Activated CD4-positive, alpha-beta T cell treated with anti-CD3 and anti-CD28 coated beads, Interleukin-2, amount 50 U/mL, for 16 hours (primary cell): ENCODE data around the gene TCF15.
"Not testable (repeated sequence)": the region's sequence is repeated elsewhere in the genome, so short reads cannot be mapped to it uniquely, and the experiment has no call there.

ENCODE experiments used
- DNase-seq: peaks from one replicate; pipeline ENCODE4 v3.0.0-alpha.2; 2020

Gene TCF15

DNA sequence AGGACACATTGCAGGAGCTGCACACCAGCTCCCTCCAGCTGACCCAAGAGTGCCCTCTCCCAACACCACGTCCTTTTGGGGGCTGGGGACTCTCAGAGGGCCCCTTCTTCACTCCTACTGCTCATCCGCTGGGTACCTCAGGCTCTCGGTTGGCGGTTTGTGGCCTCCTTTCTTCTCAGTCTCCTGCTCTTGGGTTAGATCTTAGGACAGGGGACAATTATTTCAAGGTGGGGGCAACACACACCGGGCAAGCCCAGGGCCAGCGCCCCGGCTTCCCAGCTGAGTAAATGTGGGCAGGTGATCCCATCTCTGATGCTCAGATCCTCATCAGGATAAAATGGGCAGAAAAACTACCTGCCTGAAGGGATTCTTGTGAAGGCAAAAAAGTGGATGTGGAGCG, 1.1 kb downstream of the TCF15 start:
- no peak for DNase-seq

DNA sequence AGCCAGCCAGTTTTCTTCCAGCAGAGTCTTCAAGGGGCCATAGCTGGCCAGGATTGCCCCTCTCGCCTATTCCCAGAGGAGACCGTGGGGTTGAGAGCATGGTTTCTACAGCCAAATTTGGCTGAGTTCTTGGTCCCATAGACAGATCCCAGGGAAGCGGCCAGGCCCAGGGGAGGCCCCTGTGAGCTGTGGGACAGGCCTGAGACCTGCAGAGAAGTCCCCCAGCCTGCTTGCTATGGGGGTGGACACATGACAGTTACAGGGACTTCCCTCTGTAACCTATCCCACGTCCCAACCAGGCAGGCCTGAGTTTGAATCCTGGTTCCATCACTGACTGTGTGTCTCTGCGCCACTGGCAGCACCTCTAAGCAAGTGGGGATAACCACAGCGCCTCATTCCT, 2.6 kb downstream of the TCF15 start:
- no peak for DNase-seq

DNA sequence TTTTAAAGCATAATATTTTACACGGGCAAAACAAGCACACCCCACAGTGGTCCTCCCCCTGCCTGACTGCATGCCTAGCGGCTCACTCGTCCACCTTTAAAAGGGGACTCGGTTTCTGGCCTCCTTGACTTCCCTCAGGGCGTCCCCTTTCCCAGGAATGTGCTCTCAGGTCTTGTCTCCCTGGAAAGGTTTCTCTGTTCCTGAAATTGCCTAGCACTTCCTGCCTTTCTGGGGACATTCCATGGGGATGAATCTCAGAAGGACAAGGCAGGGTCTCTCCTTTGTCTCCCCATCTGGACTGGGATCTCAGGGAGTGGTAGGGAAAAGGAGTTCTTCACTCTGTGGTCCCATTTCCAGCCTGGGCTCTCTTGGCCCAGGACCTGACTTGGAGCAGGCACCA, 4.9 kb downstream of the TCF15 start:
- no peak for DNase-seq

DNA sequence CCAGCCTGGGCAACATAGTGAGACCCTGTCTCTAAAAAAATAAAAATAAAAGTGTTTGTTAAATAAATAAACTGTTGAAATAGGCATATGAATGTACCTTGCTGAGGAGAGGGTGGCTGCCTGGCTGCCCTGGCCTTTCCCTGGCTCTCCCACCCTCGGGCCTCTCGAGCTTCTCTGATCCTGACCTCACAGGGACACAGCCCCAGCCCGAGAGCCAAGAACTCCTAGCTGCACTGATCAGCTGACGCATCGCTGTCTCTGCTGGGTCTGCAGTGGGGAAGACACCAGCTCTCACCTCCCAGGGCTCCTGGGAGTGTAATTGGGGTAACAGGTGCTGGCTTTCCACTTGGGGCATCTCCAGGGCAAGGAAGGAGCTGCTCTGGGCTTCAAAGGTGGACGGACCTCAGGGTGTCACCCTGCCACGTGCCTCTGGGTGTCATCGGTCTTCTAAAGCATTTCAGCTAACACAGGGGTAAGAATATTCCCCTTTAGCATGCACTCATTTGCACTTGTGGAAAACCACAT, 6.9 kb downstream of the TCF15 start:
- DNase-seq, result no peak

DNA sequence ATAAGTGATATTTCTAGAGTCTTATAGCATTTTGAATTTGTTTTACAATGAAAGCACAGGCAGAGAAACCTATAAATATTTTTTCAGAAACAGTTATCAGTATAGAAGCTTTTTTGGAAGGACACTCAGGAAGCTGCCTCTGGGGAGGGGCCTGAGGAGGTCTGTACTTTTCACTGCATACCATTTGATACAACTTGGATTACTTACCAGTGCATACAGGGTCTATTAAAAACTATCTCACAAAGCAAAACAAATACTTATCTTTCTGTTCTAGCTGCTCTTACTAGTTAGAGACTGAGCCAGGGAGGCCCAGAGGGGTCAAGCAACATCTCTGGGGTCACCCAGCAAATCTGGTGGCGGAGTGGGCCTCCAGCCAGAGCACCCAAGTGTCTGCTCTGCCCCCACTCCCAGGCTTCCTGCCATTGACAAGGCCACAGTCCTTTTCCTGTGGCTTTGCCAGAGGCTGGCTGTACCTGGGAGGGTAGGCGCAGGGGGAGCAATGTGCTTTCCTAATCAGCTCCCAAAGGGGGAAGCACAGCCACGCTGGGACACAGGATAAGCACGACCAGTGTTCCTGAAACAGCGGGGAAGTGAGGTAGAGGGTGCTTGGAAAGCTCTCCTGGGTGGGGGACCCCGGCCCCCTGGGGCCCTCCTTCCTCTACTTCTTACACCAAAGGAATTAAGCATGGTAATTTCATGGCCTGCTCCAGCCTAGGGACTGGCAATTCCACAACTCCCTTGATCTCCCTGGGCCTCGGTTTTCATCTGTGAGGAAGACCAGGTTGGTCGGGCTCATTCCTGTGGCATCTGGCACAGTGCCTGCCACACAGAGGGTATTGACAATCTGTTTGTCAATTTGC, 7.8 kb downstream of the TCF15 start:
- DNase-seq, result no peak

DNA sequence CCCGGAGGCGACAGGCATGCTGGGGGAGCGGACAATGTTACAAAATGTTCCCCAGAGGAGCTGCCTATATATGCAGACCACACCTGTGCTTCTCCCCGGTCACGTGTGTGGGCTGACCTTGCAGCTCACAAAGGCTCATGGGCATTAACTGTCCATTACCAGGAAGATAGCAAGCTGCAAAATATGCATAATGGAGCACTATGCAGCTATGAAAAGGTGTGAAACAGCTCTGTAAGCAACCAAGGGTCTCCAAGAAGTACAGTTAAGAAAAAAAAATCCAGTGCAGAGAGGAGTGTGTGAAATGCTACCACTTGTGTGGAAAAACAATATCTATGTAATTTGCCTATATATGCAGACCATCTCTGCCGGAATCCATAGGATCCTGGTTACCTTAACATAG, 9.4 kb downstream of the TCF15 start:
- no peak for DNase-seq

DNA sequence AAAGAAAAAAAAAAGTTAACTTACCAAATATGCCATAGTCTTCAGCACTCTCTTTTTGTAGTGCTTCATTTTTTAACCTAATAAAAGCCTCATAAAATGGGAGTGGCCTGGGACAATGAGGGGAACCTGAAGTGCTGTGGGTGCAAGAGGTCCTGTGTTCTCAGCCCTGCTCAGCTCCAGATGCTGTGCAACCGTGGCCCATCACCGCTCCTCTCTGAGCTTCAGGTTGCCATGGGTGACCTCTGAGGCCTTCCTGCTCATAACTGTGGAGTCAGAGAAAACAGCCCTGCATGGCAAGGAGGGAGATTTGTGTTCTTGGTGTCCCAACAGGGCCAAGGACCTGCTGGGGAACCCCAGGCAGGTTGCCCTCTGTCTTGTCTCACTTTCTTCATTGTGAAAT, 10.0 kb downstream of the TCF15 start:
- DNase-seq, result no peak

DNA sequence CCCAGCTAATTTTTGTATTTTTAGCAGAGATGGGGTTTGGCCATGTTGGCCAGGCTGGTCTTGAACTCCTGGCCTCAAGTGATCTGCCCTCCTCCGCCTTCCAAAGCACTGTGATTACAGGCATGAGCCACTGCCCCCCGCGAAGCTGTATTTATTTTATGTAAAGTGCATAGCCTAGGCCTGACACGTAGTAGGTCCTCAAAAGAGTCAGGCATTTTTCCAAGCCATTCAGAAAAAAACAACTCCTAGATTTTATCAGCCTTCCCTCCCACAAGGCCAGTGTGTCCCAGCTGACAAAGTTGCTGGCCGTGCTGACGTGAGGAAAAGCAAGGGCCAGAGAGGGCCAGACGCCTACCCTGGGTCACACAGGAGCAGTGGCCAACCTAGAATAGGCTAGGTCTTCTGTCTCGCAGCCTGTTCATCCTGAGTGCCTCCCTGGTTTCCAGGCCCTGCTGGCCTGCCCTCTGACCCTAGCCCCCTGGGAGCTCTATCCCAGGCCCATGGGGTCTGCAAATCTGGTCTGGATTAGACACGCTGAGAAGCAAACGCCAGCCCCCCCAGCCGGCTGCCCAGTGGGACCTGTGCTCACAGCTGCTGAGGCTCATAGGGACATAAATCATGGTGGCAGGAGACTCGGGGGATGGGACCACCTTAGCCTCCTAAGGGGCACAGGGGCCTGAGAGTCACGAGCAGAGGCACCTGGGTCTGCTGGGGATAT, 11.8 kb downstream of the TCF15 start:
- DNase-seq, result no peak

DNA sequence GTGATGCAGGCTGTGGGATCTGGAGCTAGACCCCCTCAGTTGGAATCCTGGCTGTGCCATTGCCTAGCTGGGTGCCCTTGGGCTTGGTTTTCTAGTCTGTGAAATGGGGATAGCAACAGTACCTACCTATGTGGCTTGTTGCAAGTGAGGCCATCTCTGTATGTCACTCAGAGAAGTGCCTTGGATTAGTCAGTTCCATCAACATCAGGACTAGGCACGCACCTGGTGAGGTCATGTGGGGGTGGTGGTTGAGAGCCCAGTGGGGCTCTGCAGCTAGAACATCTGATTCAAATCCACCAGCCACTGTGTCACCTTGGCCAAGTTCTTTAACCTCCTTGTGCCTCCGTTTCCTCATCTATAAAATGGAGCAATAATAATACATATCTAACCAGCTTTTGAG, 12.5 kb downstream of the TCF15 start:
- no peak for DNase-seq

DNA sequence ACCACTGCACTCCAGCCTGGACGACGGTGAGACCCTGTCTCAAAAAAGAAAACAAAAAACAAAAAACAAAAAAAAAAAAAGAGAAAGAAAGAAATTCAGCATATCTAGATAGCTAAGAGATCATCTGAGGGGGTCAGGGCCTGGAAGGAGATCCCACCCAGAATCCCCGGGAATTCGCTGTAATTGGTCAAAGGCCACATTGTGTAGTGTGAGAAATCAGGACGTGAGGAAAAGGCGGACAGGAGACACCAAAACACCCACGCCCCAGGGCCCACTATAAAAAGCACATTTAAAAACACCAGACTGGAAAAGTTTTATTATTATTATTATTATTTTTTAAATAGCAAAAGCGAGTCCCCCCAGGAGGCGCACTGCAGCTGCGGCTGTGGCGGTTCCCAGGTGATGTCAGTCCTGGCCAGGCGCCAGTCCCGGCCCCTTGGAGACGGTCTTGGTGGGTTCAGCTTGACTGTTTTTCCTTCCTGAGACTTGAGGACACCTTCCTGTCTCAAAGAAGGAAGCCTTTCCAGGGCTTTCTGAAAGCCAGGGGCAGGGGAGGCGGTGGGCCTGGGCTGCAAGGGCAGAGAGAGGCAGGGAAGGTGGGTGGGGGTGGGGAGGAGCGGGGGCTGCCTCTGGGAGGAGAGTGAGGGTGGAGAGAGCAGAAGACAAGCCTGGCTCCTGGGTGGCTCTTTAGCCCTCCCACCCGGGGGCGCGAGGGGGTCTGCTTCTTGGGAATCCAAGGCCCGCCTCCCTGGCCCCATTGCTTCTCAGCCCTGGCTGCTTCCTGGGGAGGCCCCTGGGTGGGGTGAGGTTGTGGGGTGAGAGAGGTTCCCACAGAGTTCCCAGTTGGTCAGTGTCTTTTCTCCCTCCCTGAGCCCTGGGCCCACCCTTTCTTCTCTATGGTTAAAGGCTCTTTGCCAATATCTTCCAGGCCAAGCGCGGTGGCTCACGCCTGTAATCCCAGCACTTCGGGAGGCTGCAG, 14.5 kb downstream of the TCF15 start:
- DNase-seq, result no peak

DNA sequence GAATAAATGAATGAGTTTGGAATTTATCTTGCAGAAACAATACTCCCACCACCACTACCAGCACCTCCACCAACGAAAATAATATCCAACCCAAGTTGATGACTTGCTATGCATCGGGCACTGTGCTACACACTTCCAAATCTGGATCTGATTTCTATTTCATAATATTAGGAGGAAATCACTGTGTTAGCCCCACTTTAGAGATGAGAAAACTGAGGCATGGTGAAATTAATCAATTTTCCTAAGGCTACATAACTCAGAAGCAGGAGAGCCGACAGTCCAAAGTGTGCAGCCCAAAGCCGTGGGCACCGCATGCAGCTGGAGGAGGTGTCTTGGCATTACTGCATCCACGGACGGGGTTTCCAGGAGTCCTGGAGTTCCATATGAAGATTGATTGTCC, 17.6 kb downstream of the TCF15 start:
- DNase-seq, result no peak

DNA sequence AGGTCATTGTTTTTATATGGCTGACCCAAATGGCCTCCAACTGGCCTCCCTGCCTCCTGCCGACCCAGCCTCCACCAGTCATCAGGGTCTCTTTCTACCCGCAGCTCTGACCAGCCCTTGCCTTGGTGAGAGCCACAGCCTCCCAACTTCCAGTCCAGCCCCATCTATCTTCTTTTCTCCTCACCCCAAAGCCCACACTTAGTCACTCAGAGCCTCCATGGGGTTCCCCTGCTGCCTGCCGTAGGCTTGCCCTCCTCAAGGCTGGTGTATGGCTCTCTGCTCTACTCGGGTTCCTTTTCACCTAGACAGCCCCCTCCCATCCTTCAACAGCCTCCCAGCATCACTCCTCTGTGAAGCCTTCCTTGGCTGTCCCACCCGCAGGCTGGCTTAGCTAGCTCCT, 18.2 kb downstream of the TCF15 start:
- DNase-seq, result no peak

DNA sequence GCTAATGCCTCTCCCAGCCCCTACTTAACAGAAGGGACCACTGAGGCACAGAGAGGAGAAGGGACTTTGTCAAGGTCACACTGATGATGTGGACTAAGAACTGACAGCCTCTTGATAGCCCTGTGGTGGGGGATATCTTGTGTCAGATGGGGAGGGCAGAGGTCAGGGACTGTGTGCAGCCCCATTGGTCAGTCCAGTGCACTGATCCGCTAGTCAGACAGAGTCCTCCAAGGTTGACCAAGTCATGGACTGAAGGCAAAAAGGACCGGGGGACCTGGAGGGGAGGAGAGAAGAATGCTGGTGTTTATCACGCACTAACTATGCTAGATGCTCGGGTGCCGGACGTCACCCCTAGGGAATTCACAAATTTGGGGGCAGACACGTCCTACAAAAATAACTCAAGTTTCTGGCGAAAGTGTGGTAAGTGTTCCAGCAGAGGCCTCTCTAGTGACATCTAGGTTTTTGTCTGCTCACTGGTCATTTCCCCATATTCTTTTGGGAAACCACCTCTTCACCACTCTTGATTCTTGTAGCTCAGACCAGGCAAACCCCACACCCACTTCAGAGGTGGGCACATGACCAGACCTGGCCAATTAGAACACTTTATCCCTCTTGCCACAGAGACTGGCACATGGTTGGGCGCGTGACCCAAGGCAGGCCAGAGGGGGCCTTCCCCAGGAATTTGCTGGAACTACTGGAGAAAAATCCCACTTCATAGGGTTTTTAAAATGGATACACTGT, 21.0 kb downstream of the TCF15 start:
- DNase-seq, result no peak

DNA sequence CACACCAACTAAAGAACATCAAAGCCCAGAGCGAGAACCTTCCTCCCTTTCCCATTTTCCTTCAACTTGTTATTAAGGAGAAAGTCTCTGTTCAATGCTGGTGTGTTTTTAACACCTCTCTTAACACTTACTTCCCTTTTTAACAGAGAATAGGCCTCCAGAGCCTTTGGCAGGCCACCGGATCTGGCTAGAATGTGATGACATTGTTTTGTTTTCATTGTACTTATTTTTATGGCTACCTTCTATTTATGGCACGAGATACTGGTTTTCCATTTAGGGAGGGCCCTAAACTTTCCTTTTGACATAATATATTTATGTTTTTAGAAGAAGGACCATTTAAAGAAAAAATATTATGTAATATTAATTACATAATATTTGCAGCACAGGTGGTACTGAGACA, 21.6 kb downstream of the TCF15 start:
- no peak for DNase-seq

DNA sequence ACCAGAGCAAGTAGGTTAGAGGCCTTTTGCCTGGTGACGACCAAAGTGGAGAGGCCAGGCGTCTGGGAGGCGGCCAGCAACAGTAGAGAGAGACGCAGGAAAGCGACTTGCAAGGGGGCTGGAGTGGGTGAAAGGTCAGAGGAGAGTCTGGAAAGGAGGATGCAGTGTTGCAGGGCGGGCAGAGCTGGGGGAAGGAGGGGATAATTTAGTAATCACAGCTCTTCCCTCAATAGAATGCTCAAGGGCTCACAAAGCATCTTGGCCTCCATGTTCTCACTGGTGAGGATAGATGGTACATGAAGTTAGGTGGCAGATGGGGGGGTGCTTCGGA, 25.2 kb downstream of the TCF15 start:
- DNase-seq, result no peak

DNA sequence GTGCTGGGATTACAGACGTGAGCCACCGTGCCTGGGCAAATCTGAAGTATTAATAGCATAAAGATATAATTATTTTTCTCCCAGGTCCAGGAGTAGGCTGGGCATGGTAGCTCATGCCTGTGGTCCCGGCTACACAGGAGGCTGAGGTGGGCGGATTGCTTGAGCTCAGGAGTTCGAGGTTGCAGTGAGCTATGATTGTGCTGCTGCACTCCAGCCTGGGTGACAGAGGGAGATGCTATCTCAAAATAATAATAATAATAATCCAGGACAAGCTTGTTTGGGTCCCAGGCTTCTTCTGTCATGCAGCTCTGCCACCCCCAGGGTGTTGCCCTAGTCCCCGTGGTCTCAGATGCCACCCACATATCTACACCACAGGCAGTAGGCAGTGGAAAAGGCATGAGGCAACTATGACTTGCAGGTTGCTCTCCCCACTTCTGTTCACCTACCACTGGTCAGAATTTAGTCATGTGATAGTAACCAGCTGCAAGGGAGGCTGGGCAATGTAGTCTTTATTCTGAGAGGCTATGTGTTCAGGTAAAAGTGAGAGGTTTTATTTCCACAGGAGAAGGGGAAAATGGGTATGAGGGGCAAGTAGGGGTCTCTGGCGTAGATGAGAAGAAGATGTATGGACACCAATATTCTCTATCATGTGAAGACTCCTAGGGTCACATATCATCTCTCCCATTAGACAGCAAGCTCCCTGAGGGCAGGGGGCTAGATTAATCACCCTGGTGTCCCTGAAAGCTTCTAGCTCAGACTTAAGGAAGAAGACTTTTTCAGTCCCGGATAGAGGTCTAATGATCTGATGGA, 25.7 kb downstream of the TCF15 start:
- peak; percentile 43 for DNase-seq

DNA sequence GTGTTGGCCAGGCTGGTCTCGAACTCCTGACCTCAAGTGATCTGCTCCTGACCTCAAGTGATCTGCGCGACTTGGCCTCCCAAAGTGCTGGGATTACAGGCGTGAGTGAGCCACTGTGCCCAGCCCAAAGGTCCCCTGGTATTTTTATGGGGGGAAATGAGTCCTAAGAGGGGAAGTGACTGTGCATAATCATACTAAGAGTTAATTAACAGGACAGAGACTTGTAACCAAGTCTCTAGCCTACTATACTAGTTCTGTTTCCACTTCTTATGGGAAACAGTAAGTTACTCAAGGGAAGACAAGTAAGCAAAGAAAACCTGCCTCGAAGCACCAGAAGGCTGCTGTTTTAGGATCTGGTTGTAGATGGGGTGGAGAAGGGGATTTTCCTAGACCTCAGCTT, 27.9 kb downstream of the TCF15 start:
- no peak for DNase-seq

DNA sequence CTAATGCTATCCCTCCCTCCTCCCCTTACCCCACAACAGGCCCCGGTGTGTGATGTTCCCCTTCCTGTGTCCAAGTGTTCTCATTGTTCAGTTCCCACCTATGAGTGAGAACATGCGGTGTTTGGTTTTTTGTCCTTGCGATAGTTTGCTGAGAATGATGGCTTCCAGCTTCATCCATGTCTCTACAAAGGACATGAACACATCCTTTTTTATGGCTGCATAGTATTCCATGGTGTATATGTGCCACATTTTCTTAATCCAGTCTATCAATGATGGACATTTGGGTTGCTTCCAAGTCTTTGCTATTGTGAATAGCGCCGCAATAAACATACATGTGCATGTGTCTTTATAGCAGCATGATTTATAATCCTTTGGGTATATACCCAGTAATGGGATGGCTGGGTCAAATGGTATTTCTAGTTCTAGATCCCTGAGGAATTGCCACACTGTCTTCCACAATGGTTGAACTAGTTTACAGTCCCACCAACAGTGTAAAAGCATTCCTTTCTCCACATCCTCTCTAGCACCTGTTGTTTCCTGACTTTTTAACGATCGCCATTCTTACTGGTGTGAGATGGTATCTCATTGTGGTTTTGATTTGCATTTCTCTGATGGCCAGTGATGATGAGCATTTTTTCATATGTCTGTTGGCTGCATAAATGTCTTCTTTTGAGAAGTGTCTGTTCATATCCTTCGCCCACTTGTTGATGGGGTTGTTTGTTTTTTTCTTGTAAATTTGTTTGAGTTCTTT, 31.0 kb downstream of the TCF15 start:
- not testable (repeated sequence) for DNase-seq

DNA sequence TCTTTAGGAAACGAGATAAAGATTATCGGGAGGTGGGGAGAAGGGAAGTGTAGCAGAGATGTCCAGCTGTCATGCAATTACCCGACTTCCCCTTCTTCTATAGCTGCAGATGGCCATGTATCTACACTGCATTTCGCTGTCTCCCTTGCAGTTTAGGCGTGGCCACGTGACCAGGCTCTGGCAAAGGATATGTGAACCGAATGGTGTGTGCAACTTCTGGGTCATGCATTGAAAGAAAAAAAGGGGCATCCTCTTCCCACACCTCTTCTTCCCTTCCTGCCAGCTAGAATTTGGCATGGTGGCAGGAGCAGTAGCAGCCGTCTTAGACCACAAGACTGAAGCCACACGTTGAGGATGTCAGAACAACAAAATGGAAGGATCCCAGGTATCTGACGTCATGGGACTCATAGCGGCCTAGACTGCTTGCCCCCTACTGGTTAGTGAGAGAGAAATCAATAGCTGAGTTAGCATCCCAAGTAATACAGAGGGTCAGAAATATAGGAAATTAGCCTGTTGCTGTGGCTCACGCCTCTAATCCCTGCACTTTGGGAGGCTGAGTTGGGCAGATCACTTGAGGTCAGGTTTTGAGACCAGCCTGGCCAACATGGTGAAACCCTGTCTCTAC, 32.8 kb downstream of the TCF15 start:
- DNase-seq, result no peak

DNA sequence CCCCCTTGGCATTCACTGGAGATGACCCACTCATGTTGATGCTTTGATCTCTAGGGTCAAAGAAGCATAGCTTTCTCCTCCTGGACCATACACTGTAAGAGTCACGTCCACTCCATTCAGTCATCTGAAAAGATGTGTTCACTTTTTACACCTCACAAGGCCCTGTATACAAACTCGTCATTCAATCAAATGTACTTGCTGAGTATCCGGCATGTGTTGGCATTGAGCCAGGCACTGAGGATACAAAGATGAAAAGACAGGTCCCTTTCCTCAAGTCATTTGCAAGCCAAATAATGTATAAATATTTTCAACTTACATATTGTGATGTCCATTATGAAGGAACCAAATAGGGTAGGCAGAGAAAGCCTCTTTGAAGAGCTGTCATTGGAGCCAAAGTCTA, 34.0 kb downstream of the TCF15 start:
- no peak for DNase-seq
